DND-41 (cell line): ENCODE data around the gene ACOXL.

Experiments used
- ATAC-seq: fragments of 200-7000 bp; cut with Tn5 transposase; 3 replicates; pipeline ENCODE4 v1.9.1; 2021; ENCODE audit warnings: low read depth; ENCODE audit not compliant: insufficient read depth
- DNase-seq: peaks from one replicate; pipeline ENCODE4 v3.0.0-alpha.2; 2020
- H2AFZ ChIP-seq: 2 replicates; pipeline ENCODE4 v1.6.0; 2012; ENCODE audit warnings: low read depth, low read length
- H3K27ac ChIP-seq: 2 replicates; pipeline ENCODE4 v1.5.1; 2012; ENCODE audit warnings: low read length, inconsistent platforms
- H3K27me3 ChIP-seq: fragments of 200-600 bp; sonication (generic); 2 replicates; pipeline ENCODE4 v1.6.0; 2012; ENCODE audit warnings: low read length, mild to moderate bottlenecking, inconsistent platforms; ENCODE audit not compliant: insufficient read depth, poor library complexity
- H3K36me3 ChIP-seq: 2 replicates; pipeline ENCODE4 v1.5.1; 2012; ENCODE audit warnings: low read length, inconsistent platforms; ENCODE audit not compliant: insufficient read depth
- H3K4me1 ChIP-seq: 2 replicates; pipeline ENCODE4 v1.5.1; 2012; ENCODE audit warnings: mild to moderate bottlenecking, low read length; ENCODE audit not compliant: insufficient read depth
- H3K4me2 ChIP-seq: 2 replicates; pipeline ENCODE4 v1.6.0; 2012; ENCODE audit warnings: mild to moderate bottlenecking, moderate library complexity, low read length, inconsistent platforms; ENCODE audit not compliant: insufficient read depth
- H3K4me3 ChIP-seq, 2 experiments: fragments of 200-600 bp in 1 of 2; shearing (Covaris generic) in 1 of 2; 2 replicates each; pipeline ENCODE4 v1.5.1; 2012 to 2016; ENCODE audit warnings: inconsistent platforms in 2 of 2, low read length in 2 of 2, mild to moderate bottlenecking in 2 of 2, low read depth in 1 of 2, moderate library complexity in 1 of 2
- H3K79me2 ChIP-seq: 2 replicates; pipeline ENCODE4 v1.6.0; 2012; ENCODE audit warnings: low read length, inconsistent platforms; ENCODE audit not compliant: insufficient read depth
- H3K9ac ChIP-seq: 2 replicates; pipeline ENCODE4 v1.6.0; 2012; ENCODE audit warnings: low read depth, mild to moderate bottlenecking, inconsistent platforms, low read length, moderate library complexity
- H3K9me3 ChIP-seq: 2 replicates; pipeline ENCODE4 v1.5.1; 2012; ENCODE audit warnings: low read length, moderate library complexity, mild to moderate bottlenecking, inconsistent platforms; ENCODE audit not compliant: insufficient read depth, severe bottlenecking
- H4K20me1 ChIP-seq: 2 replicates; pipeline ENCODE4 v1.6.0; 2012; ENCODE audit warnings: low read length; ENCODE audit not compliant: insufficient read depth
- CTCF ChIP-seq: IDR thresholded peaks from 2 replicates; pipeline ENCODE4 v1.5.1; 2012; ENCODE audit warnings: borderline replicate concordance, low read length, moderate library complexity, mild to moderate bottlenecking; ENCODE audit not compliant: poor library complexity, severe bottlenecking; ENCODE audit errors: extremely low read depth
- EZH2 ChIP-seq: IDR thresholded peaks from 3 replicates; pipeline ENCODE4 v1.6.1; 2012; ENCODE audit warnings: borderline replicate concordance, low read depth, mild to moderate bottlenecking, moderate library complexity, low read length, inconsistent platforms; ENCODE audit not compliant: severe bottlenecking

ACOXL gene

GRCh38 chr2:110805894-110806452 is 73.6 kb downstream of the ACOXL start:
- Histone ChIP-seq H2AFZ (no peak overlapping the region), H3K9ac (no peak overlapping the region), H3K4me3 (no peak overlapping the region), H3K36me3 (no peaks in the 10 kb centered on the region), H3K27ac (no peak overlapping the region), H3K27me3 (no peaks in the 10 kb centered on the region), H3K4me1 (no peaks in the 10 kb centered on the region), H4K20me1 (no peaks in the 10 kb centered on the region), H3K9me3 (peaks cover 2% of the 10 kb centered on the region), H3K79me2 (no peaks in the 10 kb centered on the region), H3K4me2 (no peak overlapping the region)
- DNase-seq (no peak), ATAC-seq (no peak)
- TF ChIP-seq EZH2 = no peak
- no peak for TF ChIP-seq CTCF

GRCh38 chr2:110807522-110807921 is 75.1 kb downstream of the ACOXL start:
- peaks cover 2% of the 10 kb centered on the region for H3K9me3 ChIP-seq
- no peak overlapping the region for H3K4me2 ChIP-seq
- DNase-seq (no peak), ATAC-seq (no peak)
- H3K27ac ChIP-seq = no peak overlapping the region
- no peak overlapping the region for H3K9ac ChIP-seq
- no peaks in the 10 kb centered on the region for H3K27me3 ChIP-seq
- H3K36me3 ChIP-seq = no peaks in the 10 kb centered on the region
- peaks cover 12% of the 10 kb centered on the region for H3K4me1 ChIP-seq
- TF ChIP-seq EZH2 = no peak
- TF ChIP-seq CTCF = no peak
- H2AFZ ChIP-seq = no peak overlapping the region
- H3K4me3 ChIP-seq = no peak overlapping the region
- no peaks in the 10 kb centered on the region for H4K20me1 ChIP-seq
- H3K79me2 ChIP-seq = no peaks in the 10 kb centered on the region

- Histone ChIP-seq H2AFZ (no peak overlapping the region), H3K9me3 (no peaks in the 10 kb centered on the region), H3K4me1 (peaks cover 21% of the 10 kb centered on the region), H3K79me2 (no peaks in the 10 kb centered on the region), H3K4me2 (no peak overlapping the region), H3K36me3 (no peaks in the 10 kb centered on the region), H3K27me3 (no peaks in the 10 kb centered on the region), H3K4me3 (no peak overlapping the region), H3K9ac (no peak overlapping the region), H4K20me1 (no peaks in the 10 kb centered on the region), H3K27ac (no peak overlapping the region)
- ATAC-seq (no peak), DNase-seq (no peak)
- no peak for TF ChIP-seq CTCF
- no peak for TF ChIP-seq EZH2
These were observed 78.0 kb downstream of the ACOXL start for GRCh38 chr2:110810404-110810803.
